Left lung (tissue), 10 donors: ENCODE measurements around the gene SNTG2. TPM values are rescaled to one million over a fixed set of nuclear protein-coding genes. Genes with fewer than 3 reads are reported as not detected.

Experiments used
- ATAC-seq: fragments of 200-7000 bp; cut with Tn5 transposase; one replicate; pipeline ENCODE4 v1.9.1; 2020; ENCODE audit warnings: moderate library complexity
- DNase-seq, 4 donors: peaks; one replicate each; pipeline ENCODE4 v3.0.0-alpha.2; 2013 to 2020
- H3K27ac ChIP-seq, 2 donors: fragments of 200-600 bp; sonication (generic) in 1 of 2; one replicate each; pipeline versions ENCODE4 v1.5.0 to v1.8.0; 2020 to 2021
- H3K27me3 ChIP-seq, 2 donors: fragments of 200-600 bp; sonication (generic) in 1 of 2; one replicate each; pipeline versions ENCODE4 v1.5.0 to v1.8.0; 2020 to 2021
- H3K36me3 ChIP-seq, 2 donors: fragments of 200-600 bp; sonication (generic) in 1 of 2; one replicate each; pipeline versions ENCODE4 v1.5.0 to v1.8.0; 2020 to 2021
- H3K4me1 ChIP-seq, 2 donors: fragments of 200-600 bp; one replicate each; pipeline ENCODE4 v1.8.0; 2021
- H3K4me3 ChIP-seq, 2 donors: fragments of 200-600 bp; sonication (generic) in 1 of 2; one replicate each; pipeline versions ENCODE4 v1.5.0 to v1.8.0; 2020 to 2021; ENCODE audit warnings: mild to moderate bottlenecking in 1 of 2
- H3K9me3 ChIP-seq, 2 donors: fragments of 200-600 bp; sonication (generic) in 1 of 2; one replicate each; pipeline versions ENCODE4 v1.5.0 to v1.8.0; 2020 to 2021
- intact Hi-C, 2 donors: fragments of 100-400 bp; cut with DNase I; formaldehyde crosslinking; loops; one replicate each; pipeline versions ENCODE4 v1.11.2 to v1.14.2; 2022
- polyA plus RNA-seq, 6 donors: library from polyadenylated mRNA; unstranded; fragments of 120-200 nt; gene quantifications; one replicate each; pipeline ENCODE4 v1.2.1, GENCODE V29; 2013; ENCODE audit not compliant: insufficient read length in 6 of 6
- total RNA-seq, 2 donors: library from RNA; stranded (reverse); fragmentation: NEBNext Ultra II Directional; extraction: Animal tissue kit (Norgen Biotek cat#: 25700); gene quantifications; one replicate each; pipeline ENCODE4 v1.2.1, GENCODE V29; 2021
- TF ChIP-seq, protein P1 (sequence below), 2 donors: fragments of 200-600 bp; sonication (generic) in 1 of 2; IDR thresholded peaks; one replicate each; pipeline versions ENCODE4 v1.5.0 to v1.8.0; 2021; ENCODE audit warnings: antibody characterized with exemption in 2 of 2
- donor health status: DM: no; HTN: yes; CAD: no.
- donor health status: DM: no; HTN: no; CAD: no.

SNTG2 gene
- total and polyA plus RNA-seq, 8 donors, result 0.24 to 3.2 (median 0.64) TPM

DNA sequence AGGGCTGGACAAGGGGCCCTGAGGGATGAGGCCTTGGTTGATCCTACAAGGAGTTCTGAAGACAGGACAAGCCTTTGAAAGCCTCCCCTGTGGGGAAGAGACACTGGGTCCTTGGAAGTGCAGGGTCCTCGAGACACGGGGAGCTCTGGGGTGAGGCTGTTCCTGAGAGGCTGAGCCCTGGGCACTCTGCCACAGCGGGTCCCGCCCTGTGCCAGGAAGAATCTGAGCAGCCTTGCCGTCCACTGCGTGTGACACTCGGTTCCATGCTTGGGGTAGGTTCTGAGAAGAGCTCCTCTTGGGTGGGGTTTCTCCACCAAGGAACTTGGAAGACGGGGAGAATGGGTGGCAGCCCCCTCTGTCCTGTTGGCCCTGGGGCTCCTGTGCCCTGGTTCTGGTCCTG, 13.9 kb downstream of the SNTG2 start:
- no peak for ATAC-seq
- no peaks in the 10 kb centered on the region for H3K27me3 ChIP-seq
- intact Hi-C loops, result no loop called here

GRCh38 chr2:965640-966147, 15.0 kb downstream of the SNTG2 start:
- no peak for DNase-seq
- H3K36me3 ChIP-seq, result no peaks in the 10 kb centered on the region
- no peak overlapping the region for H3K4me3 ChIP-seq
- H3K4me1 ChIP-seq, result no peaks in the 10 kb centered on the region
- no peak overlapping the region for H3K27ac ChIP-seq
- TF ChIP-seq, protein P1, sequence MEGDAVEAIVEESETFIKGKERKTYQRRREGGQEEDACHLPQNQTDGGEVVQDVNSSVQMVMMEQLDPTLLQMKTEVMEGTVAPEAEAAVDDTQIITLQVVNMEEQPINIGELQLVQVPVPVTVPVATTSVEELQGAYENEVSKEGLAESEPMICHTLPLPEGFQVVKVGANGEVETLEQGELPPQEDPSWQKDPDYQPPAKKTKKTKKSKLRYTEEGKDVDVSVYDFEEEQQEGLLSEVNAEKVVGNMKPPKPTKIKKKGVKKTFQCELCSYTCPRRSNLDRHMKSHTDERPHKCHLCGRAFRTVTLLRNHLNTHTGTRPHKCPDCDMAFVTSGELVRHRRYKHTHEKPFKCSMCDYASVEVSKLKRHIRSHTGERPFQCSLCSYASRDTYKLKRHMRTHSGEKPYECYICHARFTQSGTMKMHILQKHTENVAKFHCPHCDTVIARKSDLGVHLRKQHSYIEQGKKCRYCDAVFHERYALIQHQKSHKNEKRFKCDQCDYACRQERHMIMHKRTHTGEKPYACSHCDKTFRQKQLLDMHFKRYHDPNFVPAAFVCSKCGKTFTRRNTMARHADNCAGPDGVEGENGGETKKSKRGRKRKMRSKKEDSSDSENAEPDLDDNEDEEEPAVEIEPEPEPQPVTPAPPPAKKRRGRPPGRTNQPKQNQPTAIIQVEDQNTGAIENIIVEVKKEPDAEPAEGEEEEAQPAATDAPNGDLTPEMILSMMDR (IDR thresholded peaks at IDR 0.05), result no peak
- ATAC-seq, result no peak
- H3K9me3 ChIP-seq, result peaks cover 0 to 2% of the 10 kb centered on the region in 2 donors
- intact Hi-C loops, result no loop called here
- no peaks in the 10 kb centered on the region for H3K27me3 ChIP-seq

More for the DNA sequence above, 13.9 kb downstream of the SNTG2 start:
- H3K4me3 ChIP-seq, result no peak overlapping the region
- no peak overlapping the region for H3K27ac ChIP-seq
- H3K4me1 ChIP-seq, result no peaks in the 10 kb centered on the region
- no peaks in the 10 kb centered on the region for H3K36me3 ChIP-seq
- H3K9me3 ChIP-seq, result peaks cover 0 to 2% of the 10 kb centered on the region in 2 donors
- peak in 1 of 4 donors; percentile 40 for DNase-seq
- TF ChIP-seq, protein P1 (IDR thresholded peaks at IDR 0.05), result no peak

GRCh38 chr2:973129-973528, 22.5 kb downstream of the SNTG2 start:
- Histone ChIP-seq H3K4me3 (no peak overlapping the region), H3K36me3 (no peaks in the 10 kb centered on the region), H3K27ac (no peak overlapping the region), H3K9me3 (peaks cover 0 to 2% of the 10 kb centered on the region in 2 donors), H3K4me1 (no peaks in the 10 kb centered on the region), H3K27me3 (peaks cover 0 to 5% of the 10 kb centered on the region in 2 donors)
- TF ChIP-seq, protein P1 (IDR thresholded peaks at IDR 0.05), result no peak
- intact Hi-C loops, result no loop called here
- DNase-seq (no peak), ATAC-seq (no peak)

DNA sequence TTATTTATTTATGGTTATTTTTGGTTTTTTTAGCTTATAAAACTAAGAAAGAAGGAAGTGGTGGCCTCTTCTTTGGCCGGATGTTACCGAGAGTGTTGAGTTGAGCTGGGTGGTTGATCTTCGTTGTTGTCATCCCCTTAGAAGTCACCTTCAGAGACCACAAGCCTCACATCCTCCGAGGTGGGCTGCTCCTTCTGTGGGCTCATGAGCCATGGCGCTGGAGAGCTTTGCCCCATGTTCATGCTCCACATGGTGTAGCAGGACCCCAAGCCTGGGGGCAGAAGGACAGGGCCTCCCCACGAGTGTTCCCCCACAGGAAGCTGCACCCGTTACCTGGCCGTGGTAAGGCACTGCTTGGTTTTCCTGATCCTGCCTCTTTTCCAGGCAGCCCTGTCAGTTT, 23.4 kb downstream of the SNTG2 start:
- TF ChIP-seq, protein P1 (IDR thresholded peaks at IDR 0.05), result no peak
- Histone ChIP-seq H3K27ac (no peak overlapping the region), H3K36me3 (no peaks in the 10 kb centered on the region), H3K27me3 (peaks cover 0 to 5% of the 10 kb centered on the region in 2 donors), H3K4me1 (no peaks in the 10 kb centered on the region), H3K4me3 (no peak overlapping the region), H3K9me3 (peaks cover 0 to under 1% of the 10 kb centered on the region in 2 donors)
- ATAC-seq (no peak), DNase-seq (no peak)
- intact Hi-C loops, result no loop called here

GRCh38 chr2:974502-974901, 23.9 kb downstream of the SNTG2 start:
- H3K36me3 ChIP-seq, result no peaks in the 10 kb centered on the region
- H3K9me3 ChIP-seq, result no peaks in the 10 kb centered on the region
- intact Hi-C loops, result no loop called here
- no peak overlapping the region for H3K27ac ChIP-seq
- TF ChIP-seq, protein P1 (IDR thresholded peaks at IDR 0.05), result no peak
- no peak for ATAC-seq
- H3K4me1 ChIP-seq, result no peaks in the 10 kb centered on the region
- H3K4me3 ChIP-seq, result no peak overlapping the region
- peaks cover 0 to 5% of the 10 kb centered on the region in 2 donors for H3K27me3 ChIP-seq
- DNase-seq, result peak in 2 of 4 donors; percentile 35 to 47
